MM.1S (cell line): ENCODE measurements around the gene CCDC138.

Experiments used
- DNase-seq: peaks from one replicate; pipeline ENCODE4 v3.0.0-alpha.2; 2015
- H2AFZ ChIP-seq: fragments of 300-600 bp; sonication (generic); 2 replicates; pipeline ENCODE4 v1.6.0; 2016; ENCODE audit warnings: antibody characterized with exemption, low read length
- H3F3A ChIP-seq: fragments of 300-600 bp; sonication (generic); 2 replicates; pipeline ENCODE4 v1.6.1; 2016; ENCODE audit warnings: mild to moderate bottlenecking, antibody characterized with exemption, low read length, moderate library complexity, mixed read lengths; ENCODE audit not compliant: insufficient read depth
- H3K27ac ChIP-seq: fragments of 300-600 bp; sonication (generic); 2 replicates; pipeline ENCODE4 v1.5.1; 2016; ENCODE audit warnings: mild to moderate bottlenecking, low read length
- H3K27me3 ChIP-seq: fragments of 300-600 bp; sonication (generic); replicated peaks from 2 replicates; pipeline ENCODE4 v1.6.0; 2016; ENCODE audit warnings: low read length; ENCODE audit not compliant: insufficient read depth
- H3K36me3 ChIP-seq: fragments of 300-600 bp; sonication (generic); replicated peaks from 2 replicates; pipeline ENCODE4 v1.6.1; 2016; ENCODE audit warnings: mild to moderate bottlenecking, low read length, mixed read lengths; ENCODE audit not compliant: insufficient read depth
- H3K4me1 ChIP-seq: fragments of 300-600 bp; sonication (generic); 2 replicates; pipeline ENCODE4 v1.6.1; 2016; ENCODE audit warnings: low read length, mixed read lengths
- H3K4me2 ChIP-seq: fragments of 300-600 bp; sonication (generic); 2 replicates; pipeline ENCODE4 v1.6.0; 2016; ENCODE audit warnings: low read depth, low read length
- H3K4me3 ChIP-seq: fragments of 300-600 bp; sonication (generic); 2 replicates; pipeline ENCODE4 v1.5.1; 2016; ENCODE audit warnings: low read length, mixed read lengths
- H3K79me2 ChIP-seq: fragments of 300-600 bp; sonication (generic); 2 replicates; pipeline ENCODE4 v1.6.1; 2016; ENCODE audit warnings: mixed run types, low read length, mixed read lengths
- H3K9ac ChIP-seq: fragments of 300-600 bp; sonication (generic); 2 replicates; pipeline ENCODE4 v1.6.1; 2016; ENCODE audit warnings: low read length, mixed read lengths
- H3K9me2 ChIP-seq: fragments of 300-600 bp; sonication (generic); replicated peaks from 2 replicates; pipeline ENCODE4 v1.6.1; 2016; ENCODE audit warnings: mild to moderate bottlenecking, low read length, mixed read lengths; ENCODE audit not compliant: insufficient read depth
- H3K9me3 ChIP-seq: fragments of 300-600 bp; sonication (generic); replicated peaks from 2 replicates; pipeline ENCODE4 v1.6.1; 2016; ENCODE audit warnings: mild to moderate bottlenecking, low read length, mixed read lengths; ENCODE audit not compliant: insufficient read depth
- H4K20me1 ChIP-seq: fragments of 300-600 bp; sonication (generic); 2 replicates; pipeline ENCODE4 v1.6.1; 2016; ENCODE audit warnings: mild to moderate bottlenecking, low read length, moderate library complexity, mixed read lengths; ENCODE audit not compliant: insufficient read depth
- CTCF ChIP-seq: fragments of 300-600 bp; sonication (generic); IDR thresholded peaks from 2 replicates; pipeline ENCODE4 v1.5.1; 2016; ENCODE audit warnings: antibody characterized with exemption, low read length, mixed read lengths
- EZH2 ChIP-seq: fragments of 300-600 bp; sonication (generic); optimal IDR thresholded peaks from 2 replicates; pipeline ENCODE3; 2017; ENCODE audit warnings: low read depth, mild to moderate bottlenecking, antibody characterized with exemption, low read length, mixed read lengths
- EZH2phosphoT487 ChIP-seq: fragments of 300-600 bp; sonication (generic); IDR thresholded peaks from 2 replicates; pipeline ENCODE4 v1.6.1; 2018; ENCODE audit warnings: antibody characterized with exemption, low read length

The CCDC138 gene

GRCh38 chr2:108805782-108806181 lies 19.2 kb downstream of the CCDC138 start:
- no peaks in the 10 kb centered on the region for H3K9me3 ChIP-seq
- H3K4me3 ChIP-seq = no peak overlapping the region
- DNase-seq = no peak
- no peaks in the 10 kb centered on the region for H3K9me2 ChIP-seq
- no peak overlapping the region for H3K9ac ChIP-seq
- peaks cover 17% of the 10 kb centered on the region for H3K79me2 ChIP-seq
- H3K27me3 ChIP-seq = no peaks in the 10 kb centered on the region
- no peak overlapping the region for H3K4me2 ChIP-seq
- no peak for TF ChIP-seq CTCF
- TF ChIP-seq EZH2 = no peak
- no peak for TF ChIP-seq EZH2phosphoT487
- H3K4me1 ChIP-seq = no peaks in the 10 kb centered on the region
- H4K20me1 ChIP-seq = no peaks in the 10 kb centered on the region
- H3F3A ChIP-seq = no peaks in the 10 kb centered on the region
- H3K27ac ChIP-seq = no peak overlapping the region
- H2AFZ ChIP-seq = no peak overlapping the region
- H3K36me3 ChIP-seq = no peaks in the 10 kb centered on the region; the same call in 1 of the 2 replicates

- Histone ChIP-seq H3K27me3 (no peaks in the 10 kb centered on the region), H3K4me1 (no peaks in the 10 kb centered on the region), H2AFZ (no peak overlapping the region), H3K4me2 (no peak overlapping the region), H3K9me2 (no peaks in the 10 kb centered on the region), H4K20me1 (no peaks in the 10 kb centered on the region), H3K4me3 (no peak overlapping the region), H3K79me2 (peaks cover 21% of the 10 kb centered on the region), H3K27ac (no peak overlapping the region), H3K36me3 (no peaks in the 10 kb centered on the region; the same call in 1 of the 2 replicates), H3F3A (no peaks in the 10 kb centered on the region), H3K9me3 (no peaks in the 10 kb centered on the region), H3K9ac (no peak overlapping the region)
- TF ChIP-seq CTCF = no peak
- no peak for TF ChIP-seq EZH2phosphoT487
- TF ChIP-seq EZH2 = no peak
- no peak for DNase-seq
Observed at GRCh38 chr2:108806371-108807113, 20.0 kb downstream of the CCDC138 start.

GRCh38 chr2:108809936-108810335 lies 23.4 kb downstream of the CCDC138 start:
- Histone ChIP-seq H3K4me1 (no peaks in the 10 kb centered on the region), H4K20me1 (no peaks in the 10 kb centered on the region), H3F3A (no peaks in the 10 kb centered on the region), H3K36me3 (no peaks in the 10 kb centered on the region; the same call in 1 of the 2 replicates), H3K9me3 (no peaks in the 10 kb centered on the region), H3K27me3 (no peaks in the 10 kb centered on the region), H3K9ac (no peak overlapping the region), H3K9me2 (no peaks in the 10 kb centered on the region), H2AFZ (no peak overlapping the region), H3K79me2 (peaks cover 21% of the 10 kb centered on the region), H3K4me2 (no peak overlapping the region), H3K4me3 (no peak overlapping the region), H3K27ac (no peak overlapping the region)
- no peak for DNase-seq
- TF ChIP-seq CTCF (no peak), EZH2phosphoT487 (no peak)
